ENCODE data around the gene NUP62. TPM values are rescaled to one million over a fixed set of nuclear protein-coding genes. Genes with fewer than 3 reads are reported as not detected.

The NUP62 gene
- total and polyA plus RNA-seq, 2 of the 8 experiments (the other 6 are each of a cell fraction or from before 2014, with no cell fraction given): 50.0 to 107 TPM

GRCh38 chr19:49861541-49862378 lies 67.5 kb downstream of the NUP62 start:
- whole genome bisulfite sequencing, 2 experiments (ENCODE audit: extremely low coverage in 1 of 2, insufficient coverage in 1 of 2, insufficient read length in 1 of 2, insufficient replicate concordance in 2 of 2, low coverage in 1 of 2, low lambda C conversion rate in 2 of 2, missing lambda C conversion rate in 1 of 2): 94% methylated on average over 20 of the region's 60 CpGs; no CpG with 5 or more reads in 1 of the 2 experiments
- H3K27ac ChIP-seq (ENCODE audit: low read depth, low read length): no peak overlapping the region
- FAIRE-seq: no peak

More at GRCh38 chr19:49861541-49862378, 67.5 kb downstream of the NUP62 start:
- Histone ChIP-seq H4K20me1 (replicated peaks in 1 of 2; ENCODE audit: control insufficient read depth in 1 of 2, insufficient read depth in 2 of 2, low read length in 2 of 2) (peaks cover 31 to 42% of the 10 kb centered on the region in 2 experiments), H2BK15ac (ENCODE audit: low read length) (no peak overlapping the region), H3K23me2 (ENCODE audit: low read depth, low read length) (peaks cover 6% of the 10 kb centered on the region; the same call in 1 of the 2 replicates), H2BK12ac (ENCODE audit: low read depth, low read length) (no peak overlapping the region), H3K9me3 (ENCODE audit: insufficient read depth in 2 of 2, low read depth in 1 of 2, low read length in 1 of 2) (no peaks in the 10 kb centered on the region), H4K91ac (replicated peaks; ENCODE audit: insufficient read length, low read length) (no peak overlapping the region), H3K4me3 (ENCODE audit: extremely low read depth in 1 of 4, insufficient read depth in 2 of 4, low read depth in 3 of 4, low read length in 4 of 4) (no peak overlapping the region), H3K14ac (ENCODE audit: insufficient read length) (no peak overlapping the region), H3K56ac (replicated peaks; ENCODE audit: insufficient read length, low read depth, low read length) (no peak overlapping the region), H3K18ac (ENCODE audit: extremely low read depth, low read length) (no peak overlapping the region), H2BK120ac (replicated peaks; ENCODE audit: low read depth, low read length) (no peak overlapping the region), H2BK20ac (ENCODE audit: low read length) (no peak overlapping the region), H3K4me2 (ENCODE audit: insufficient read depth in 1 of 2, low read depth in 2 of 2, low read length in 2 of 2) (no peak overlapping the region), H3K27me3 (replicated peaks in 1 of 4; ENCODE audit: control insufficient read depth in 3 of 4, extremely low read depth in 1 of 4, insufficient read depth in 3 of 4, low read length in 3 of 4) (no peaks in the 10 kb centered on the region), H2AK5ac (ENCODE audit: low read depth, low read length) (no peak overlapping the region), H3K79me2 (ENCODE audit: control insufficient read depth in 1 of 2, insufficient read depth in 2 of 2, low read length in 2 of 2) (peaks cover 0 to 27% of the 10 kb centered on the region in 2 experiments; a peak in 2 of 4 replicates), H3K4me1 (replicated peaks in 1 of 4; ENCODE audit: control insufficient read depth in 3 of 4, insufficient read depth in 4 of 4, low read length in 3 of 4) (peaks cover 0 to 16% (median 4%) of the 10 kb centered on the region in 4 experiments; a peak in 5 of 7 replicates), H3K79me1 (ENCODE audit: low read depth, low read length) (peaks cover 12% of the 10 kb centered on the region), H4K8ac (ENCODE audit: extremely low read depth, insufficient read depth, low read length) (peak overlapping the region; percentile 18; the same call in 1 of the 2 replicates), H4K5ac (ENCODE audit: insufficient read length, low read depth, low read length) (no peak overlapping the region), H3K23ac (ENCODE audit: insufficient read length) (no peak overlapping the region), H3K36me3 (ENCODE audit: control insufficient read depth in 2 of 4, insufficient read depth in 4 of 4, low read length in 3 of 4) (peaks cover 34 to 69% (median 55%) of the 10 kb centered on the region in 4 experiments), H2BK5ac (ENCODE audit: low read depth, low read length) (no peak overlapping the region), H2AFZ (ENCODE audit: low read length) (no peak overlapping the region), H3K9ac (replicated peaks in 1 of 4; ENCODE audit: extremely low read depth in 1 of 4, low read depth in 3 of 4, low read length in 3 of 4) (no peak overlapping the region), H3K4ac (replicated peaks; ENCODE audit: insufficient read length, low read depth, low read length) (no peak overlapping the region)
- ChIA-PET POLR2A (ENCODE audit: partially characterized antibody) (interaction anchor here (0.9 to 12.4 kb wide), 9 partner anchors 7 to 172 kb away, joined by 3 to 247 read pairs (median 5); partner anchors contain the start of genes ADM5, AKT1S1, PTOV1 and TBC1D17), CTCF (ENCODE audit: partially characterized antibody) (interaction anchor here (0.7 to 1.0 kb wide), 3 partner anchors 17 to 61 kb away, joined by 3 to 4 read pairs (median 3); no protein-coding TSS in a partner anchor)
- TF ChIP-seq MAFK (IDR thresholded peaks at IDR 0.05; ENCODE audit: low read depth, low read length): no peak
- TF ChIP-seq RNF2 (IDR thresholded peaks at IDR 0.05; ENCODE audit: borderline replicate concordance, low read depth, low read length, missing control alignments, poor library complexity, severe bottlenecking): no peak
- DNase-seq (ENCODE audit: low read depth in 1 of 2, low spot score in 2 of 2): no peak

Data from H1 (cell line).